CD14-positive monocyte (primary cell): ENCODE measurements around the gene DMRT1. TPM values are rescaled to one million over a fixed set of nuclear protein-coding genes. Genes with fewer than 3 reads are reported as not detected.

ENCODE experiments used
- DNase-seq, 3 donors: peaks; one replicate each; pipeline ENCODE4 v3.0.0-alpha.2; 2011 to 2022
- H2AFZ ChIP-seq: 2 replicates; pipeline ENCODE4 v1.6.0; 2012; ENCODE audit warnings: mild to moderate bottlenecking, low read depth, low read length, inconsistent platforms; ENCODE audit not compliant: insufficient read depth, poor library complexity, severe bottlenecking
- H3K27ac ChIP-seq, 2 donors: 1 replicate in 1 of 2; 2 replicates in 1 of 2; pipeline ENCODE4 v1.5.1; 2012 to 2013; ENCODE audit warnings: low read length in 2 of 2, control low read depth in 1 of 2, inconsistent platforms in 1 of 2, low read depth in 1 of 2, mild to moderate bottlenecking in 1 of 2
- H3K27me3 ChIP-seq, 2 donors: one replicate each; pipeline versions ENCODE4 v1.6.0 to v1.6.1; 2011 to 2013; ENCODE audit warnings: low read length in 2 of 2; ENCODE audit not compliant: control insufficient read depth in 2 of 2, insufficient read depth in 2 of 2
- H3K36me3 ChIP-seq, 2 donors: replicated peaks in 1 of 2; 1 replicate in 1 of 2; 2 replicates in 1 of 2; pipeline versions ENCODE4 v1.5.1 to v1.6.1; 2012 to 2013; ENCODE audit warnings: low read length in 2 of 2, control low read depth in 1 of 2, inconsistent platforms in 1 of 2, mild to moderate bottlenecking in 1 of 2; ENCODE audit not compliant: insufficient read depth in 2 of 2, control insufficient read depth in 1 of 2
- H3K4me1 ChIP-seq, 2 donors: 1 replicate in 1 of 2; 2 replicates in 1 of 2; pipeline versions ENCODE4 v1.5.1 to v1.6.1; 2012 to 2013; ENCODE audit warnings: low read length in 2 of 2, control low read depth in 1 of 2, inconsistent platforms in 1 of 2, mild to moderate bottlenecking in 1 of 2, moderate library complexity in 1 of 2; ENCODE audit not compliant: insufficient read depth in 2 of 2, control insufficient read depth in 1 of 2
- H3K4me2 ChIP-seq: replicated peaks from 2 replicates; pipeline ENCODE3; 2012; ENCODE audit warnings: low read length, moderate library complexity, mild to moderate bottlenecking; ENCODE audit not compliant: poor library complexity, severe bottlenecking; ENCODE audit errors: extremely low read depth
- H3K4me3 ChIP-seq, 3 experiments: fragments of 200-600 bp in 1 of 3; sonication (generic) in 1 of 3; replicated peaks in 1 of 3; 1 replicate in 2 of 3; 2 replicates in 1 of 3; pipeline ENCODE4 v1.5.1; 2011 to 2013; ENCODE audit warnings: low read length in 3 of 3, mild to moderate bottlenecking in 3 of 3, control low read depth in 2 of 3, low read depth in 2 of 3, inconsistent platforms in 1 of 3, moderate library complexity in 1 of 3
- H3K79me2 ChIP-seq: 2 replicates; pipeline ENCODE4 v1.6.0; 2012; ENCODE audit warnings: mild to moderate bottlenecking, control low read depth, inconsistent platforms, low read length, moderate library complexity; ENCODE audit not compliant: insufficient read depth
- H3K9ac ChIP-seq: 2 replicates; pipeline ENCODE4 v1.6.0; 2017; ENCODE audit warnings: low read length, mild to moderate bottlenecking; ENCODE audit not compliant: insufficient read depth, poor library complexity, severe bottlenecking
- H3K9me3 ChIP-seq, 2 donors: replicated peaks in 1 of 2; 1 replicate in 1 of 2; 2 replicates in 1 of 2; pipeline versions ENCODE4 v1.5.1 to v1.6.1; 2012 to 2013; ENCODE audit warnings: low read length in 2 of 2, control low read depth in 1 of 2; ENCODE audit not compliant: control insufficient read depth in 1 of 2, insufficient read depth in 1 of 2
- H4K20me1 ChIP-seq: 2 replicates; pipeline ENCODE4 v1.6.0; 2012; ENCODE audit warnings: mild to moderate bottlenecking, low read length, control low read depth, moderate library complexity; ENCODE audit not compliant: insufficient read depth
- H3K27ac Mint-ChIP-seq, 7 donors: one replicate each; pipeline ENCODE4 v1.8.0; 2020; ENCODE audit warnings: mild to moderate bottlenecking in 7 of 7, mixed read lengths in 7 of 7, moderate library complexity in 6 of 7, inconsistent platforms in 2 of 7
- H3K27me3 Mint-ChIP-seq, 3 donors: one replicate each; pipeline ENCODE4 v1.8.0; 2021 to 2022; ENCODE audit warnings: low read depth in 3 of 3, mild to moderate bottlenecking in 3 of 3, mixed read lengths in 3 of 3, moderate library complexity in 3 of 3, inconsistent platforms in 1 of 3
- H3K36me3 Mint-ChIP-seq, 2 donors: one replicate each; pipeline ENCODE4 v1.8.0; 2020; ENCODE audit warnings: mixed read lengths in 2 of 2, inconsistent platforms in 1 of 2, mild to moderate bottlenecking in 1 of 2
- H3K4me1 Mint-ChIP-seq: one replicate; pipeline ENCODE4 v1.8.0; 2020; ENCODE audit warnings: mild to moderate bottlenecking, mixed read lengths
- H3K4me3 Mint-ChIP-seq, 2 donors: one replicate each; pipeline ENCODE4 v1.8.0; 2020; ENCODE audit warnings: mild to moderate bottlenecking in 2 of 2, mixed read lengths in 2 of 2, moderate library complexity in 1 of 2
- H3K9me3 Mint-ChIP-seq, 7 donors: one replicate each; pipeline ENCODE4 v1.8.0; 2020 to 2022; ENCODE audit warnings: mixed read lengths in 7 of 7, mild to moderate bottlenecking in 6 of 7, moderate library complexity in 6 of 7, inconsistent platforms in 2 of 7
- CTCF ChIP-seq: fragments of 200-600 bp; IDR thresholded peaks from one replicate; pipeline ENCODE4 v1.8.0; 2022; ENCODE audit warnings: antibody characterized with exemption, mild to moderate bottlenecking
- WGBS: methylation state at CpG from one replicate; pipeline ENCODE4 v1.1.5; 2013; ENCODE audit warnings: missing lambda C conversion rate; ENCODE audit not compliant: insufficient coverage; 5-methylcytosine and 5-hydroxymethylcytosine counted together
- intact Hi-C, 2 donors: fragments of 100-400 bp; cut with micrococcal nuclease; formaldehyde crosslinking; loops; one replicate each; pipeline versions ENCODE4 v1.15.0 to v1.15.1; 2023
- polyA plus RNA-seq, 3 donors: library from polyadenylated mRNA; depleted of rRNA in 1 of 3; unstranded in 2 of 3; stranded (reverse) in 1 of 3; fragments of 300-500 nt in 2 of 3; fragments of >200 nt in 1 of 3; fragmentation: Illumina TruSeq in 2 of 3; gene quantifications; 1 replicate in 2 of 3; 2 replicates in 1 of 3; pipeline ENCODE4 v1.2.3, GENCODE V29; 2012 to 2021

Gene DMRT1
- polyA plus RNA-seq, 3 donors, result not detected

- H3K9me3 ChIP-seq, result no peaks in the 10 kb centered on the region
- Mint-ChIP-seq H3K27me3 (peaks cover 1 to 5% (median 3%) of the 10 kb centered on the region in 3 donors), H3K4me3 (no peak overlapping the region), H3K36me3 (no peaks in the 10 kb centered on the region), H3K4me1 (no peaks in the 10 kb centered on the region), H3K9me3 (peaks cover 0 to 1% (median 0%) of the 10 kb centered on the region in 7 donors), H3K27ac (no peak overlapping the region)
- no peaks in the 10 kb centered on the region for H4K20me1 ChIP-seq
- no peak for TF ChIP-seq CTCF
- H3K4me2 ChIP-seq, result no peak overlapping the region
- H3K4me3 ChIP-seq, result no peak overlapping the region
- no peak overlapping the region for H3K27ac ChIP-seq
- 75% methylated on average over 4 of the region's 9 CpGs for WGBS
- H2AFZ ChIP-seq, result no peak overlapping the region
- H3K27me3 ChIP-seq, result no peaks in the 10 kb centered on the region
- no peak for DNase-seq
- no peaks in the 10 kb centered on the region for H3K79me2 ChIP-seq
- no peaks in the 10 kb centered on the region for H3K36me3 ChIP-seq
- intact Hi-C loops, result no loop called here
- H3K4me1 ChIP-seq, result no peaks in the 10 kb centered on the region
- H3K9ac ChIP-seq, result no peak overlapping the region
Observed at GRCh38 chr9:800591-801150, 40.8 kb upstream of the DMRT1 start.

GRCh38 chr9:801399-802071 is 40.0 kb upstream of the DMRT1 start:
- H4K20me1 ChIP-seq, result no peaks in the 10 kb centered on the region
- Mint-ChIP-seq H3K27ac (no peak overlapping the region), H3K27me3 (peaks cover 1 to 5% (median 1%) of the 10 kb centered on the region in 3 donors), H3K36me3 (no peaks in the 10 kb centered on the region), H3K4me3 (no peak overlapping the region), H3K4me1 (no peaks in the 10 kb centered on the region), H3K9me3 (peaks cover 0 to 1% (median 0%) of the 10 kb centered on the region in 7 donors)
- H3K36me3 ChIP-seq, result no peaks in the 10 kb centered on the region
- no peaks in the 10 kb centered on the region for H3K9me3 ChIP-seq
- H3K4me3 ChIP-seq, result no peak overlapping the region
- no peaks in the 10 kb centered on the region for H3K4me1 ChIP-seq
- H3K4me2 ChIP-seq, result no peak overlapping the region
- H3K27me3 ChIP-seq, result no peaks in the 10 kb centered on the region
- intact Hi-C loops, result no loop called here
- no peaks in the 10 kb centered on the region for H3K79me2 ChIP-seq
- no peak overlapping the region for H2AFZ ChIP-seq
- H3K27ac ChIP-seq, result no peak overlapping the region
- no peak for DNase-seq
- 91% methylated on average over 4 of the region's 11 CpGs for WGBS
- TF ChIP-seq CTCF, result no peak
- no peak overlapping the region for H3K9ac ChIP-seq
